Measurements from ENCODE around the gene ANXA3. TPM values are rescaled to one million over a fixed set of nuclear protein-coding genes. Genes with fewer than 3 reads are reported as not detected.

ANXA3 gene
- total RNA-seq, 1 donor from 2014 or later: 182 TPM

- DNase-seq (no peak), ATAC-seq (peak; percentile 78)
- intact Hi-C loops (cut with DNase I): no loop called here
- no peak for TF ChIP-seq CTCF (IDR thresholded peaks at IDR 0.05)
- no peaks in the 10 kb centered on the region for H3K27me3 ChIP-seq
- H3K36me3 ChIP-seq: no peaks in the 10 kb centered on the region
- no peak overlapping the region for H3K4me3 ChIP-seq
- peak overlapping the region; percentile 5 for H3K27ac ChIP-seq
- no peaks in the 10 kb centered on the region for H3K9me3 ChIP-seq
- H3K4me1 ChIP-seq: peaks cover 18% of the 10 kb centered on the region
Measured at GRCh38 chr4:78656968-78657445, 105.4 kb downstream of the ANXA3 start.

- intact Hi-C loops (cut with DNase I): no loop called here
- TF ChIP-seq CTCF (IDR thresholded peaks at IDR 0.05): no peak
- H3K9me3 ChIP-seq: no peaks in the 10 kb centered on the region
- H3K36me3 ChIP-seq: no peaks in the 10 kb centered on the region
- DNase-seq: no peak
- no peak overlapping the region for H3K27ac ChIP-seq
- H3K4me1 ChIP-seq: peaks cover 18% of the 10 kb centered on the region
- no peak overlapping the region for H3K4me3 ChIP-seq
- ATAC-seq: no peak
- no peaks in the 10 kb centered on the region for H3K27me3 ChIP-seq
Measured at GRCh38 chr4:78659264-78659663, 107.7 kb downstream of the ANXA3 start.

GRCh38 chr4:78659665-78660064 lies 108.1 kb downstream of the ANXA3 start:
- intact Hi-C loops (cut with DNase I): no loop called here
- Histone ChIP-seq H3K4me3 (no peak overlapping the region), H3K27ac (no peak overlapping the region), H3K27me3 (no peaks in the 10 kb centered on the region), H3K4me1 (peaks cover 18% of the 10 kb centered on the region), H3K9me3 (no peaks in the 10 kb centered on the region), H3K36me3 (no peaks in the 10 kb centered on the region)
- no peak for DNase-seq
- ATAC-seq: no peak
- no peak for TF ChIP-seq CTCF (IDR thresholded peaks at IDR 0.05)

Other genes with a start within 250 kb of the ANXA3 start
- 45.6 TPM for gene BMP2K, start 224.6 kb downstream of the ANXA3 start, total RNA-seq